Neural crest cell (in vitro differentiated cells): ENCODE data around the gene MEGF9. TPM values are rescaled to one million over a fixed set of nuclear protein-coding genes. Genes with fewer than 3 reads are reported as not detected.

Experiments
- DNase-seq: peaks from one replicate; pipeline ENCODE4 v3.0.0; 2021; ENCODE audit warnings: low read depth, mixed read lengths, low spot score
- H3K27ac Mint-ChIP-seq: one replicate; pipeline ENCODE4 v1.8.0; 2021; ENCODE audit warnings: mild to moderate bottlenecking, mixed read lengths; ENCODE audit not compliant: unreplicated experiment
- H3K27me3 Mint-ChIP-seq: 2 replicates; pipeline ENCODE4 v1.8.0; 2021; ENCODE audit warnings: low read depth, mild to moderate bottlenecking, mixed read lengths
- H3K36me3 Mint-ChIP-seq: 2 replicates; pipeline ENCODE4 v1.8.0; 2021; ENCODE audit warnings: low read depth, mild to moderate bottlenecking, mixed read lengths
- H3K4me1 Mint-ChIP-seq: 2 replicates; pipeline ENCODE4 v1.8.0; 2021; ENCODE audit warnings: mixed read lengths
- H3K4me3 Mint-ChIP-seq: one replicate; pipeline ENCODE4 v1.8.0; 2021; ENCODE audit warnings: mild to moderate bottlenecking, mixed read lengths
- H3K9me3 Mint-ChIP-seq: 2 replicates; pipeline ENCODE4 v1.8.0; 2021; ENCODE audit warnings: mixed read lengths
- total RNA-seq: library from RNA; stranded (reverse); gene quantifications from 2 replicates; pipeline ENCODE4 v1.2.1, GENCODE V29; 2021
- TF ChIP-seq, protein P1 (sequence below): fragments of 200-600 bp; sonication (generic); conservative IDR thresholded peaks from 2 replicates; pipeline ENCODE4 v1.5.0; 2021; ENCODE audit warnings: antibody characterized with exemption, mild to moderate bottlenecking

Gene MEGF9
- total RNA-seq, 1 donor from 2014 or later = 22.2 TPM

DNA sequence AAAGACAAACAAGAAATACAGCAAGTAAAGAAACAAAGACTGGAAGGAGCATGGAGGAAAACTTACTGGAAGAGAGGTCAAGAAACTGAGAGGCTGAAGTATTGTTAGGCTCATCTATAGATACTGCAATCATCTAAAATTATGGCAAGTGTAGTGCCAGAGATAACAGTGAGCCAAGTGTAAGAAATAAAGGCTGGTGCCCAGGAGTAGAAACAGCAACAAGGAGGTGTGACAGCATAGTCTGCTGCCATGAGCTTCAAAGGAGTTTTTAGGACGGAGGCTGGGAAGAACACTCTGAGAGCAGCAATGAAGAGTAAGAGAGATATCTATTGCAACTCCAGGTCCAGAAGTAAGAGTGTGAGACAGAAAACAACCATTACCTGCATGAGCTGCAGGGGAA is 60.5 kb downstream of the MEGF9 start:
- Mint-ChIP-seq H3K27ac (no peak overlapping the region), H3K9me3 (no peaks in the 10 kb centered on the region), H3K4me3 (no peak overlapping the region), H3K4me1 (peaks cover 14% of the 10 kb centered on the region), H3K27me3 (no peaks in the 10 kb centered on the region), H3K36me3 (peaks cover 3% of the 10 kb centered on the region)
- TF ChIP-seq, protein P1, sequence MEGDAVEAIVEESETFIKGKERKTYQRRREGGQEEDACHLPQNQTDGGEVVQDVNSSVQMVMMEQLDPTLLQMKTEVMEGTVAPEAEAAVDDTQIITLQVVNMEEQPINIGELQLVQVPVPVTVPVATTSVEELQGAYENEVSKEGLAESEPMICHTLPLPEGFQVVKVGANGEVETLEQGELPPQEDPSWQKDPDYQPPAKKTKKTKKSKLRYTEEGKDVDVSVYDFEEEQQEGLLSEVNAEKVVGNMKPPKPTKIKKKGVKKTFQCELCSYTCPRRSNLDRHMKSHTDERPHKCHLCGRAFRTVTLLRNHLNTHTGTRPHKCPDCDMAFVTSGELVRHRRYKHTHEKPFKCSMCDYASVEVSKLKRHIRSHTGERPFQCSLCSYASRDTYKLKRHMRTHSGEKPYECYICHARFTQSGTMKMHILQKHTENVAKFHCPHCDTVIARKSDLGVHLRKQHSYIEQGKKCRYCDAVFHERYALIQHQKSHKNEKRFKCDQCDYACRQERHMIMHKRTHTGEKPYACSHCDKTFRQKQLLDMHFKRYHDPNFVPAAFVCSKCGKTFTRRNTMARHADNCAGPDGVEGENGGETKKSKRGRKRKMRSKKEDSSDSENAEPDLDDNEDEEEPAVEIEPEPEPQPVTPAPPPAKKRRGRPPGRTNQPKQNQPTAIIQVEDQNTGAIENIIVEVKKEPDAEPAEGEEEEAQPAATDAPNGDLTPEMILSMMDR = no peak
- DNase-seq = no peak

DNA sequence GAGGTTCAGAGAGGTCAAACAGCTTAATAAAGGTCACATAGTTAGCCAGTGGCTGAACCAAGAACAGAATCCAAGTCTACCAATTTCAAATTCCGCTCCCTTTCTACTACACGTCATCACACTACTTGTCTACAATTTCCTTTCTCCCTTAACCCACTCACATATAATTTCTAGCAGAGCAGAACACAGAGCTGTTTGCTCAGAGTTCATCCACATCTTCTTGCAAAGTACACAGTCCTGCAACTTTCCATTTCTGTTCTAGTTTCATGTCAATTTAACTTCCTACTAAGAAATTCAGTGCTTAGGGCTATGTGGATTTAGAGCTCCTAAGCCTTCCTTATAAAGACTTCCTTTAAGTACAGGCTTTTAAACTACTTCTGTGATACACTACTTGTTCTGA is 61.3 kb downstream of the MEGF9 start:
- H3K4me3 Mint-ChIP-seq = no peak overlapping the region
- peaks cover 20% of the 10 kb centered on the region for H3K4me1 Mint-ChIP-seq
- DNase-seq = no peak
- H3K27ac Mint-ChIP-seq = no peak overlapping the region
- H3K36me3 Mint-ChIP-seq = peaks cover 3% of the 10 kb centered on the region
- H3K9me3 Mint-ChIP-seq = no peaks in the 10 kb centered on the region
- TF ChIP-seq, protein P1 = no peak
- H3K27me3 Mint-ChIP-seq = no peaks in the 10 kb centered on the region

DNA sequence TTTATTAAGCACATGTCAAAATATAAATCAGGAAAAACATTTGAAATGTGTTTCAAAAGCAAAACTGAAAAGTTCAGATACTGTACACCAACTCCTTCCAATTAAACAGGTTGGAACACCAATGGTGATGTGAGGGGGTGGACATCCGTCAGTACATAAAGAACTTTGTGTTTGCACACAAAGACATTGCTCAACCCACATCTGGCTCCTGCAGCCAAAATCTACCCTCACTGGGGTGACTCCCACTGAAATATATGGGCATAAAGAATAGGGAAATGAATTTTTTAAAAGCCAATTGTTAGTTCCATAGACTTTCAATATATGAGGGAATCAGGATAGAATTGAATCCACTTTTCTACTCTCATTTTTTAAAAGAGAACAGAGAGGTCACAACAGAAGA is 63.9 kb downstream of the MEGF9 start:
- DNase-seq = no peak
- TF ChIP-seq, protein P1 = no peak
- H3K4me3 Mint-ChIP-seq = no peak overlapping the region

DNA sequence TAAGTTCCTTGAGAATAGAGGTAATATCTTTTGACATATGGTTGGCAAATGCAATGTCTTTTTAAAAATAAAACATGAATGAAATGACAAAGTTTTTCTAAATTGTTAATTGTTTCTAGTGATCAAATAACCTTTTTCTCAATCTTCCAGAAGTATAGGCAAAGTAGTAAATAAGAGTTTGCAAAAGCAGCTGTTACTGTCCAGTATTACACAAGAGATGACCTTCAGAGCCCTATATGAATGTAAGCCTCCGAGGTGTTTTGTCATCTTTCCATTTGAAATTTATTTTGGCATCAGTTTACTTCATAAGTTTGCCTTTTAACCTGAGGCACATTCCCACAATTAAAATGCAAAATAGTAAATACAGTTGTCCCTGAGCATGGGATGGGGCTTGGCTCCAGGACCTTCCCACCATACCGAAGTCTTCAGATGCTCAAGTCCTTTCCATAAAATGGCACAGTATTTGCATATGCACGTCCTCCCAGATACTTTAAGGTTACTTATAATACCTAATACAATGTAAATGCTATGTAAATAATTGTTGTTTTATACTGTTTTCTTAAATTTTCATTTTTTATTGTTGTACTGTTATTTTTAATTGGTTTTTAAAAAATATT is 65.6 kb downstream of the MEGF9 start:
- peaks cover 43% of the 10 kb centered on the region for H3K4me1 Mint-ChIP-seq
- no peaks in the 10 kb centered on the region for H3K27me3 Mint-ChIP-seq
- no peaks in the 10 kb centered on the region for H3K9me3 Mint-ChIP-seq
- DNase-seq = no peak
- no peak overlapping the region for H3K4me3 Mint-ChIP-seq
- H3K27ac Mint-ChIP-seq = no peak overlapping the region
- TF ChIP-seq, protein P1 = no peak
- H3K36me3 Mint-ChIP-seq = peaks cover 6% of the 10 kb centered on the region

More for the DNA sequence above, 63.9 kb downstream of the MEGF9 start:
- H3K27me3 Mint-ChIP-seq = no peaks in the 10 kb centered on the region
- peaks cover 32% of the 10 kb centered on the region for H3K4me1 Mint-ChIP-seq
- no peaks in the 10 kb centered on the region for H3K9me3 Mint-ChIP-seq
- peaks cover 3% of the 10 kb centered on the region for H3K36me3 Mint-ChIP-seq
- no peak overlapping the region for H3K27ac Mint-ChIP-seq

DNA sequence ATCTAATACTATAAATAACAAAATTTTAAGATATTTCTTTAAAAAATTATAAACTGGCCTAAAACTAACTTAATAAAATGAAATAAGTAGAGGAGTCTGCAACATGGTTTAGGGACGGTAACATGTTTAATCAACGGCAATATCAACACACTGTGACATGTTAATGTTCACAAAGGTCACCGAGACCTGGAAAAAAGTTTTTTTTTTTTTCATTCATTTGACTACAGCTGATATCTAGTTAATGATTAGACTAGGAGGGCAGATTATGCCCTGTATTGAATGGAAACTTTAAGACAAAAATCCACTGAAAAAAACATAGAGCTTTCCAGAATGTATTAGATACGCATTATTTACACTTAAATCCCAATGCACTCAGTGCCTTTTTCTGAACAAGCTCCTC is 67.3 kb downstream of the MEGF9 start:
- H3K27ac Mint-ChIP-seq = no peak overlapping the region
- peaks cover 6% of the 10 kb centered on the region for H3K36me3 Mint-ChIP-seq
- no peaks in the 10 kb centered on the region for H3K9me3 Mint-ChIP-seq
- H3K4me3 Mint-ChIP-seq = no peak overlapping the region
- TF ChIP-seq, protein P1 = no peak
- DNase-seq = no peak
- no peaks in the 10 kb centered on the region for H3K27me3 Mint-ChIP-seq
- H3K4me1 Mint-ChIP-seq = peaks cover 52% of the 10 kb centered on the region
